Smooth muscle cell of the umbilical artery (primary cell): Measurements from ENCODE around the gene OR6X1. TPM values are rescaled to one million over a fixed set of nuclear protein-coding genes. Genes with fewer than 3 reads are reported as not detected.

Source experiments
- total RNA-seq: library from RNA; depleted of rRNA; stranded (reverse); fragments of >200 nt; gene quantifications from 2 replicates; pipeline ENCODE4 v1.2.3, GENCODE V29; 2014

OR6X1 gene, protein sequence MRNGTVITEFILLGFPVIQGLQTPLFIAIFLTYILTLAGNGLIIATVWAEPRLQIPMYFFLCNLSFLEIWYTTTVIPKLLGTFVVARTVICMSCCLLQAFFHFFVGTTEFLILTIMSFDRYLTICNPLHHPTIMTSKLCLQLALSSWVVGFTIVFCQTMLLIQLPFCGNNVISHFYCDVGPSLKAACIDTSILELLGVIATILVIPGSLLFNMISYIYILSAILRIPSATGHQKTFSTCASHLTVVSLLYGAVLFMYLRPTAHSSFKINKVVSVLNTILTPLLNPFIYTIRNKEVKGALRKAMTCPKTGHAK
- not detected in 2 replicates for total RNA-seq

DNA sequence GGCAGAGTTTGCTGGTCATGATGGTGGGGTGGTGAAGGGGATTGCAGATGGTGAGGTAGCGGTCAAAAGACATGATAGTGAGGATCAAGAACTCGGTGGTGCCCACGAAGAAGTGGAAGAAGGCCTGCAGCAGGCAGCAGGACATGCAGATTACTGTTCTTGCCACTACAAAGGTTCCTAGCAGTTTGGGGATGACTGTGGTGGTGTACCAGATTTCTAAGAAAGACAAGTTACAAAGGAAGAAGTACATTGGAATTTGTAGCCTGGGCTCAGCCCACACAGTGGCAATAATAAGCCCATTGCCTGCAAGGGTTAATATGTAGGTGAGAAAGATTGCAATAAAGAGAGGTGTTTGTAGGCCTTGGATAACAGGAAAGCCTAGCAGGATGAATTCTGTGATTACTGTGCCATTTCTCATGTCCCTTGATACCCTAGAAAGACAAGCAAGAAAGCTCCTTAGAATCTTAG lies at the start of gene OR6X1:
Gene OR6X1 (minus strand): TSS at position 418 of the 468 bp plus-strand sequence. CDS start 0 bp downstream, at position 418.

DNA sequence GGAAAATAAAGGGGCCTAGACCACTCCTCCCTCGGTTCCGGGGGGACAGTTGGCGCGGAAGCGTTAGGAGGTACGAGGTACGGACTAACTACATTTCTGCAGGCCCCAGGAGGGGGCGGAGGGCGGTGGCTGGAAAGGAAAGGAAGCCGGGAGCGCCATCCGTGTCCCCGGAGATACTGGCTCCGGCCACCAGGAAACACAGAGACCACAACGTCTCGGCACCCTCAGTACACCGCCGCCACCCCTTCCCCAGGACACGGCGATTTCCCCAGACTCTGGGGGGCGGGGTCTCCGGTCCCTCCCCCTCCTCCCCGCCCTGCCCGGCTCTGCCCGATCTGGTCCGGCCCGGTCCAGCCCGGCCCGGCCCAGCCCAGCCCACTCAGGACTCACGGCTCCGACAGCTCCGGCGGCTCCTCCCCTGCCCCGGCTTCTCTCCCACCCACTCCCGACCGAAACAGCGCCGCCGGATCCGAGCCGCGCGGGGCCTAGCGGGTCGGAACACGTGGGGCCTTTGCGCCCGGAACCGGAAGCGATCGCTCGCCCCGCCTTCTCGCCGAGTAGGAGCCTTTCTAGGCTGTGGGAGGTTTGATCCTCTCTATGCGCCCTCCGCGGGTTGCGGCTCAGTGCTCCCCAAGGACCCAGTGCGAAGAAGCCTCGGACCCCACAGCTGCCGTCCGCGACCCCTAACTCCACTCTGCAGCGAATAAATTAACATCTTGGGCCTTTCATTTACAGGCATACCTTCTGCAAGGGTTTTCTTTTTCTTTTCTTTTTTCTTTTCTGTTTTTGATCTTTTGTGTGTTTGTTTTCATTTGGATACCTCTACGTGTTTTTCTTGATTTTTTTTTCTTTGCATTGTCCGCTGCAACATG lies 12.9 kb downstream of the OR6X1 start, which contains the start of gene ZNF202:
Gene ZNF202 (minus strand): TSS at position 502 of the 872 bp plus-strand sequence. CDS start 10,772 bp downstream, outside the sequence.

Other genes with a start within 250 kb of the OR6X1 start
- gene SCN3B, start 99.9 kb downstream of the OR6X1 start, total RNA-seq: 0.30 and 0.65 TPM in 2 replicates
- 6.2 and 9.6 TPM in 2 replicates for gene ZNF202, start 12.9 kb downstream of the OR6X1 start, total RNA-seq
- gene OR6M1, start 51.8 kb upstream of the OR6X1 start, total RNA-seq: not detected in 2 replicates
- not detected in 2 replicates for gene TMEM225, start 131.2 kb upstream of the OR6X1 start, total RNA-seq
- gene OR8D4, start 147.6 kb upstream of the OR6X1 start, total RNA-seq: not detected in 2 replicates
- gene OR4D5, start 185.1 kb upstream of the OR6X1 start, total RNA-seq: not detected in 2 replicates
- gene OR6T1, start 189.3 kb upstream of the OR6X1 start, total RNA-seq: not detected in 2 replicates
- gene OR10S1, start 223.3 kb upstream of the OR6X1 start, total RNA-seq: not detected in 2 replicates
- gene OR10G6, start 240.6 kb upstream of the OR6X1 start, total RNA-seq: not detected in 2 replicates